ENCODE data around the gene GLP2R.

DNA sequence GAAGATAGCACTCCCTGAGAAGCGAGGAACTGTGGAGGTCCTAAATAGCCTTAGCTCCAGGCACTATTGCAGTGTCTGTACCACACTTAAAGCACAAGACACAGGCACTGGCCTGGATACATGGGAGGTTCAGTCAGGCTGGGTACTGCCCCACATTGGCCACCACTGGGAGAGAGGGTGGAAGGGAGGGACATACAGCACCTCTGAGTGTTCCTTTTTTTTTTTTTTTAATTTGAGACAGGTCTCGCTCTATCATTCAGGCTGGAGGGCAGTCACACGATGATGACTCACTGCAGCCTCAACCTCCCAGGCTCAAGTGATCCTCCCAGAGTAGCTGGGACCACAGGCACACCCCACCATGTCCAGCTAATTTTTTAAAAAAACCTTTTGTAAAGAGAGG is 5.3 kb upstream of the GLP2R start:
- TF ChIP-seq TAF1 (IDR thresholded peaks at IDR 0.05; ENCODE audit: borderline replicate concordance, low read depth, low read length): no peak
- no peak for TF ChIP-seq FOXK2 (IDR thresholded peaks at IDR 0.05)
- no peak for TF ChIP-seq ZNF217 (IDR thresholded peaks at IDR 0.05)
- no peak for TF ChIP-seq YY1 (IDR thresholded peaks at IDR 0.05; ENCODE audit: low read depth, low read length)
- TF ChIP-seq POLR2A (IDR thresholded peaks at IDR 0.05; ENCODE audit: low read depth, low read length): no peak
- TF ChIP-seq, protein P1, sequence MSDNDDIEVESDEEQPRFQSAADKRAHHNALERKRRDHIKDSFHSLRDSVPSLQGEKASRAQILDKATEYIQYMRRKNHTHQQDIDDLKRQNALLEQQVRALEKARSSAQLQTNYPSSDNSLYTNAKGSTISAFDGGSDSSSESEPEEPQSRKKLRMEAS (IDR thresholded peaks at IDR 0.05; ENCODE audit: low read depth, low read length): no peak
- no peak for TF ChIP-seq SP1 (IDR thresholded peaks at IDR 0.05; ENCODE audit: low read depth, low read length)
- TF ChIP-seq, protein P2, sequence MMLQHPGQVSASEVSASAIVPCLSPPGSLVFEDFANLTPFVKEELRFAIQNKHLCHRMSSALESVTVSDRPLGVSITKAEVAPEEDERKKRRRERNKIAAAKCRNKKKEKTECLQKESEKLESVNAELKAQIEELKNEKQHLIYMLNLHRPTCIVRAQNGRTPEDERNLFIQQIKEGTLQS (IDR thresholded peaks at IDR 0.05; ENCODE audit: borderline replicate concordance, extremely low read depth, low read depth, low read length): no peak
- TF ChIP-seq EGR1 (IDR thresholded peaks at IDR 0.05; ENCODE audit: borderline replicate concordance in 1 of 2, low read depth in 2 of 2, low read length in 2 of 2): no peak
- TF ChIP-seq, protein P3, sequence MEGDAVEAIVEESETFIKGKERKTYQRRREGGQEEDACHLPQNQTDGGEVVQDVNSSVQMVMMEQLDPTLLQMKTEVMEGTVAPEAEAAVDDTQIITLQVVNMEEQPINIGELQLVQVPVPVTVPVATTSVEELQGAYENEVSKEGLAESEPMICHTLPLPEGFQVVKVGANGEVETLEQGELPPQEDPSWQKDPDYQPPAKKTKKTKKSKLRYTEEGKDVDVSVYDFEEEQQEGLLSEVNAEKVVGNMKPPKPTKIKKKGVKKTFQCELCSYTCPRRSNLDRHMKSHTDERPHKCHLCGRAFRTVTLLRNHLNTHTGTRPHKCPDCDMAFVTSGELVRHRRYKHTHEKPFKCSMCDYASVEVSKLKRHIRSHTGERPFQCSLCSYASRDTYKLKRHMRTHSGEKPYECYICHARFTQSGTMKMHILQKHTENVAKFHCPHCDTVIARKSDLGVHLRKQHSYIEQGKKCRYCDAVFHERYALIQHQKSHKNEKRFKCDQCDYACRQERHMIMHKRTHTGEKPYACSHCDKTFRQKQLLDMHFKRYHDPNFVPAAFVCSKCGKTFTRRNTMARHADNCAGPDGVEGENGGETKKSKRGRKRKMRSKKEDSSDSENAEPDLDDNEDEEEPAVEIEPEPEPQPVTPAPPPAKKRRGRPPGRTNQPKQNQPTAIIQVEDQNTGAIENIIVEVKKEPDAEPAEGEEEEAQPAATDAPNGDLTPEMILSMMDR (IDR thresholded peaks at IDR 0.05 in 2 of 3, conservative IDR thresholded peaks at IDR 0.05 in 1 of 3; ENCODE audit: control insufficient read depth in 2 of 3, extremely low read depth in 1 of 3, insufficient read depth in 1 of 3, low read depth in 3 of 3, low read length in 3 of 3): no peak
- TF ChIP-seq SUZ12 (IDR thresholded peaks at IDR 0.05; ENCODE audit: unreplicated experiment): no peak
- no peak for TF ChIP-seq ETV6 (conservative IDR thresholded peaks at IDR 0.05 in 1 of 2, IDR thresholded peaks at IDR 0.05 in 1 of 2; ENCODE audit: borderline replicate concordance in 1 of 2, low read depth in 1 of 2)
- TF ChIP-seq POLR2AphosphoS5 (IDR thresholded peaks at IDR 0.05; ENCODE audit: low read length): no peak
- TF ChIP-seq FOS (IDR thresholded peaks at IDR 0.05; ENCODE audit: borderline replicate concordance, extremely low read depth, insufficient read length): no peak
